CD4-positive, alpha-beta T cell treated with Interleukin-2 at 100 ng/mL for 4 hours (primary cell): ENCODE data around the gene LRIG2.

ENCODE experiments used
- DNase-seq: peaks from one replicate; pipeline ENCODE4 v3.0.0-alpha.2; 2020; ENCODE audit warnings: low spot score

Gene LRIG2

GRCh38 chr1:113168946-113169345 lies 95.9 kb downstream of the LRIG2 start:
- no peak for DNase-seq

- no peak for DNase-seq
These were observed 96.6 kb downstream of the LRIG2 start for GRCh38 chr1:113169591-113169990.

- DNase-seq, result no peak
These were observed 97.5 kb downstream of the LRIG2 start for GRCh38 chr1:113170519-113170918.

GRCh38 chr1:113178106-113178505 lies 105.1 kb downstream of the LRIG2 start:
- no peak for DNase-seq

- DNase-seq, result no peak
These were observed 105.5 kb downstream of the LRIG2 start for GRCh38 chr1:113178522-113178921.
